ENCODE measurements around the gene RABL6. TPM values are rescaled to one million over a fixed set of nuclear protein-coding genes. Genes with fewer than 3 reads are reported as not detected.

RABL6 gene
- total and polyA plus RNA-seq, 5 donors from 2014 or later, result 9.4 to 63.6 (median 11.4) TPM

- Histone ChIP-seq H3K27ac (ENCODE audit: insufficient read depth, low read length, poor library complexity, severe bottlenecking) (no peak overlapping the region), H3K27me3 (ENCODE audit: control insufficient read depth, insufficient read depth, low read length) (no peaks in the 10 kb centered on the region), H3K4me1 (ENCODE audit: control insufficient read depth, insufficient read depth, low read length, poor library complexity, severe bottlenecking) (no peaks in the 10 kb centered on the region), H3K36me3 (ENCODE audit: control insufficient read depth, insufficient read depth, low read length) (peaks cover 9% of the 10 kb centered on the region), H3K4me3 (ENCODE audit: low read depth, low read length) (no peak overlapping the region), H3K9me3 (ENCODE audit: control insufficient read depth in 2 of 2, low read length in 2 of 2) (no peaks in the 10 kb centered on the region)
- peaks cover 0 to 10% (median 4%) of the 10 kb centered on the region in 4 donors for H3K4me1 Mint-ChIP-seq
- H3K27me3 Mint-ChIP-seq, result no peaks in the 10 kb centered on the region
- ATAC-seq (ENCODE audit: low read depth in 2 of 2) (no peak), DNase-seq (no peak)
- H3K36me3 Mint-ChIP-seq, result no peaks in the 10 kb centered on the region
- H3K4me3 Mint-ChIP-seq, result no peak overlapping the region
- H3K27ac Mint-ChIP-seq, result no peak overlapping the region
- no peaks in the 10 kb centered on the region for H3K9me3 Mint-ChIP-seq
Measured at GRCh38 chr9:136823136-136824046, 15.6 kb downstream of the RABL6 start.

GRCh38 chr9:136824496-136825225 is 16.9 kb downstream of the RABL6 start:
- H3K27ac ChIP-seq (ENCODE audit: insufficient read depth, low read length, poor library complexity, severe bottlenecking), result no peak overlapping the region
- H3K9me3 Mint-ChIP-seq, result no peaks in the 10 kb centered on the region
- peaks cover 13% of the 10 kb centered on the region for H3K36me3 ChIP-seq (ENCODE audit: control insufficient read depth, insufficient read depth, low read length)
- no peaks in the 10 kb centered on the region for H3K27me3 ChIP-seq (ENCODE audit: control insufficient read depth, insufficient read depth, low read length)
- peaks cover 5% of the 10 kb centered on the region for H3K36me3 Mint-ChIP-seq
- H3K4me3 ChIP-seq (ENCODE audit: low read depth, low read length), result no peak overlapping the region
- DNase-seq, result no peak
- no peak overlapping the region for H3K4me3 Mint-ChIP-seq
- H3K4me1 Mint-ChIP-seq, result peaks cover 0 to 8% (median under 1%) of the 10 kb centered on the region in 4 donors
- no peaks in the 10 kb centered on the region for H3K4me1 ChIP-seq (ENCODE audit: control insufficient read depth, insufficient read depth, low read length, poor library complexity, severe bottlenecking)
- no peaks in the 10 kb centered on the region for H3K9me3 ChIP-seq (ENCODE audit: control insufficient read depth in 2 of 2, low read length in 2 of 2)
- H3K27ac Mint-ChIP-seq, result no peak overlapping the region
- no peaks in the 10 kb centered on the region for H3K27me3 Mint-ChIP-seq
- ATAC-seq (ENCODE audit: low read depth in 2 of 2), result no peak

DNA sequence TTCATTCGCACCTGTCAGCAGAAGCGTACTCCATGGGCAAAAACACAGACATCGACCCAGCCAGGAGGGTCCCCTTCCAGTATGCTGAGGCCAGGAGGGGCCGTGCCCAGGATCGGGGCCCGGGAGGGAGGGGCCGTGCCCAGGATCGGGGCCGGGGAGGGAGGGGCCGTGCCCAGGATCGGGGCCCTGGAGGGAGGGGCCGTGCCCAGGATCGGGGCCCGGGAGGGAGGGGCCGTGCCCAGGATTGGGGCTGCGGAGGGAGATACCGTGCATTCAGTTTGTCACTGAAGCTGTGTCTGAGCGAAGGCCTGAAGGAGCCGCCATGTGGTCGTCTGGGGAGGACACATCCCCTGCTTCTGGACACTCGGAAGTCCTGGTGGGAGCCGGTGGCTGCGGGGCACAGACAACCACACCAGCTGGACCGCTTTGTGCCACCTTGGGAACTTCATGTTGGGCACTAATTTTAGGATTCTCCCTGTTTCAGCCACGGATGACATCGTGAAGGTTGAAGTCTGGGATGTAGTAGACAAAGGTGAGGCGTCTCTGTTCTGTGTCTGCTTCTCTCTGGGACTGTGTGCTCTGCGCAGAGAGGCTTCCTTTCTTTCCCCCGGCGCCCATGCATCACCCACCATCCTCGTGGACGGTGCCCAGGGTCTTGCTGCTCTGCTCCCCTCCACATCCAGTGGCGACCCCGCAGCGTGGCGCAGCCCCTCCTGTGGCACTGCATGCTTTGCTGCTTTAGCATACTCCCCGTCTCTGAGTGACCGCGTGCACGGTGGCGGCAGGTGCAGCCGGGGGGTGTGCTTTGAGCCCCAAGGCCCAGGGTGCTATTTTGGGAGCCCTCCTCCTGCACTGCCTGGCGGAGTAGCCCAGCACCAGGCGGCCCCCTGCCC is 17.8 kb downstream of the RABL6 start:
- DNase-seq (no peak), ATAC-seq (ENCODE audit: low read depth in 2 of 2) (no peak)
- Mint-ChIP-seq H3K27me3 (no peaks in the 10 kb centered on the region), H3K36me3 (peaks cover 5% of the 10 kb centered on the region), H3K9me3 (no peaks in the 10 kb centered on the region), H3K4me1 (peaks cover 0 to 6% (median 0%) of the 10 kb centered on the region in 4 donors), H3K4me3 (no peak overlapping the region), H3K27ac (no peak overlapping the region)
- no peaks in the 10 kb centered on the region for H3K27me3 ChIP-seq (ENCODE audit: control insufficient read depth, insufficient read depth, low read length)
- no peaks in the 10 kb centered on the region for H3K9me3 ChIP-seq (ENCODE audit: control insufficient read depth in 2 of 2, low read length in 2 of 2)
- no peaks in the 10 kb centered on the region for H3K4me1 ChIP-seq (ENCODE audit: control insufficient read depth, insufficient read depth, low read length, poor library complexity, severe bottlenecking)
- no peak overlapping the region for H3K27ac ChIP-seq (ENCODE audit: insufficient read depth, low read length, poor library complexity, severe bottlenecking)
- peaks cover 17% of the 10 kb centered on the region for H3K36me3 ChIP-seq (ENCODE audit: control insufficient read depth, insufficient read depth, low read length)
- H3K4me3 ChIP-seq (ENCODE audit: low read depth, low read length), result no peak overlapping the region

DNA sequence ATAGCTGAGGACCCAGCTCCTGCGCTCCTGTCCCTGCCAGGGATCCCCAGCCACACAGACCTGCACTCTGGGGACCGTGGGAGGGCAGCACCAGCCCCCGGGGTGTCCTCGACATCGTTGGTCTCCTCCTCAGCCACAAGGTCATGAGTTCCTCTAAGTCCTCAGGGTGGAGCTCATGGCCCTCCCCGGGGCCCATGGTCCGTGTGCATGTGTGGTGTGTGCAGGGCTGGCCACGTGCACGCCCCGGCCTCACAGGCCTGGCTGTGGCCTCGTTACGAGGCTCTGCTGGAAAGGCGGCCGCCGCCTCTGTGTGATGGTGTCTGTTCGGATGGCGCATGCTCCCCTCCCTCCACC is 18.4 kb downstream of the RABL6 start:
- no peaks in the 10 kb centered on the region for H3K9me3 Mint-ChIP-seq
- Histone ChIP-seq H3K4me3 (ENCODE audit: low read depth, low read length) (no peak overlapping the region), H3K27ac (ENCODE audit: insufficient read depth, low read length, poor library complexity, severe bottlenecking) (no peak overlapping the region), H3K9me3 (ENCODE audit: control insufficient read depth in 2 of 2, low read length in 2 of 2) (no peaks in the 10 kb centered on the region), H3K36me3 (ENCODE audit: control insufficient read depth, insufficient read depth, low read length) (peaks cover 19% of the 10 kb centered on the region), H3K27me3 (ENCODE audit: control insufficient read depth, insufficient read depth, low read length) (no peaks in the 10 kb centered on the region), H3K4me1 (ENCODE audit: control insufficient read depth, insufficient read depth, low read length, poor library complexity, severe bottlenecking) (no peaks in the 10 kb centered on the region)
- no peak for DNase-seq
- no peak overlapping the region for H3K27ac Mint-ChIP-seq
- no peak overlapping the region for H3K4me3 Mint-ChIP-seq
- peaks cover 5% of the 10 kb centered on the region for H3K36me3 Mint-ChIP-seq
- no peaks in the 10 kb centered on the region for H3K27me3 Mint-ChIP-seq
- ATAC-seq (ENCODE audit: low read depth in 2 of 2), result no peak
- H3K4me1 Mint-ChIP-seq, result no peaks in the 10 kb centered on the region

- no peaks in the 10 kb centered on the region for H3K9me3 Mint-ChIP-seq
- DNase-seq, result no peak
Measured at GRCh38 chr9:136826703-136827582, 19.2 kb downstream of the RABL6 start.

GRCh38 chr9:136827794-136828473 is 20.2 kb downstream of the RABL6 start:
- no peak for ATAC-seq (ENCODE audit: low read depth in 2 of 2)
- H3K36me3 ChIP-seq (ENCODE audit: control insufficient read depth, insufficient read depth, low read length), result peaks cover 21% of the 10 kb centered on the region
- H3K9me3 Mint-ChIP-seq, result no peaks in the 10 kb centered on the region
- H3K9me3 ChIP-seq (ENCODE audit: control insufficient read depth in 2 of 2, low read length in 2 of 2), result no peaks in the 10 kb centered on the region
- H3K4me3 Mint-ChIP-seq, result no peak overlapping the region
- H3K27me3 ChIP-seq (ENCODE audit: control insufficient read depth, insufficient read depth, low read length), result no peaks in the 10 kb centered on the region
- H3K27me3 Mint-ChIP-seq, result no peaks in the 10 kb centered on the region
- no peak overlapping the region for H3K4me3 ChIP-seq (ENCODE audit: low read depth, low read length)
- H3K27ac ChIP-seq (ENCODE audit: insufficient read depth, low read length, poor library complexity, severe bottlenecking), result no peak overlapping the region
- H3K4me1 Mint-ChIP-seq, result no peaks in the 10 kb centered on the region
- H3K27ac Mint-ChIP-seq, result no peak overlapping the region
- H3K4me1 ChIP-seq (ENCODE audit: control insufficient read depth, insufficient read depth, low read length, poor library complexity, severe bottlenecking), result no peaks in the 10 kb centered on the region
- no peak for DNase-seq
- peaks cover 5% of the 10 kb centered on the region for H3K36me3 Mint-ChIP-seq

More at GRCh38 chr9:136826703-136827582, 19.2 kb downstream of the RABL6 start:
- Mint-ChIP-seq H3K27me3 (no peaks in the 10 kb centered on the region), H3K4me3 (peak overlapping the region in 1 of 4 donors; percentile 32), H3K27ac (no peak overlapping the region), H3K36me3 (peaks cover 5% of the 10 kb centered on the region), H3K4me1 (no peaks in the 10 kb centered on the region)
- Histone ChIP-seq H3K4me3 (ENCODE audit: low read depth, low read length) (no peak overlapping the region), H3K27ac (ENCODE audit: insufficient read depth, low read length, poor library complexity, severe bottlenecking) (no peak overlapping the region), H3K9me3 (ENCODE audit: control insufficient read depth in 2 of 2, low read length in 2 of 2) (no peaks in the 10 kb centered on the region), H3K36me3 (ENCODE audit: control insufficient read depth, insufficient read depth, low read length) (peaks cover 21% of the 10 kb centered on the region), H3K27me3 (ENCODE audit: control insufficient read depth, insufficient read depth, low read length) (no peaks in the 10 kb centered on the region), H3K4me1 (ENCODE audit: control insufficient read depth, insufficient read depth, low read length, poor library complexity, severe bottlenecking) (no peaks in the 10 kb centered on the region)
- no peak for ATAC-seq (ENCODE audit: low read depth in 2 of 2)

All from CD4-positive, CD25-positive, alpha-beta regulatory T cell (primary cell).